Right lobe of liver (tissue), 4 donors: Measurements from ENCODE around the gene P2RX2.

Source experiments
- CTCF ChIP-seq, 4 donors: fragments of 200-600 bp in 3 of 4; fragments of 450-650 bp in 1 of 4; IDR thresholded peaks; one replicate each; pipeline versions ENCODE4 v1.5.1 to v1.8.0; 2016 to 2022; ENCODE audit warnings: antibody characterized with exemption in 4 of 4, mild to moderate bottlenecking in 2 of 4
- POLR2A ChIP-seq: fragments of 450-650 bp; IDR thresholded peaks from one replicate; pipeline ENCODE4 v1.6.1; 2017; ENCODE audit warnings: antibody characterized with exemption, mild to moderate bottlenecking
- donor health status: DM: no; HTN: no; CAD: no.
- donor health status: DM: no; HTN: no; CAD: no.
- donor health status: DM: no; HTN: yes; CAD: no.

- TF ChIP-seq CTCF (IDR thresholded peaks at IDR 0.05): no peak
- no peak for TF ChIP-seq POLR2A
These were observed 31.6 kb upstream of the P2RX2 start for GRCh38 chr12:132586929-132587328.
